GM18526 (cell line): ENCODE results near the gene PIK3AP1.

Experiments used
- POLR2A ChIP-seq: IDR thresholded peaks from 3 replicates; pipeline ENCODE4 v1.6.1; 2011; ENCODE audit not compliant: insufficient read length; ENCODE audit errors: extremely low read depth

Gene PIK3AP1

GRCh38 chr10:96688789-96689188 lies 31.5 kb downstream of the PIK3AP1 start:
- TF ChIP-seq POLR2A: no peak

- no peak for TF ChIP-seq POLR2A
These were observed 32.8 kb downstream of the PIK3AP1 start for GRCh38 chr10:96687317-96688012.

- TF ChIP-seq POLR2A: no peak
These were observed 33.8 kb downstream of the PIK3AP1 start for GRCh38 chr10:96686514-96686913.

- no peak for TF ChIP-seq POLR2A
These were observed 35.0 kb downstream of the PIK3AP1 start for GRCh38 chr10:96685306-96685705.

GRCh38 chr10:96684826-96685225 lies 35.5 kb downstream of the PIK3AP1 start:
- TF ChIP-seq POLR2A: no peak

GRCh38 chr10:96683710-96684109 lies 36.6 kb downstream of the PIK3AP1 start:
- no peak for TF ChIP-seq POLR2A

- TF ChIP-seq POLR2A: no peak
These were observed 37.2 kb downstream of the PIK3AP1 start for GRCh38 chr10:96683065-96683464.

- TF ChIP-seq POLR2A: no peak
These were observed 38.8 kb downstream of the PIK3AP1 start for GRCh38 chr10:96681524-96681923.

- TF ChIP-seq POLR2A: no peak
These were observed 41.6 kb downstream of the PIK3AP1 start for GRCh38 chr10:96678725-96679124.

GRCh38 chr10:96676272-96677112 lies 43.8 kb downstream of the PIK3AP1 start:
- no peak for TF ChIP-seq POLR2A

GRCh38 chr10:96675846-96676245 lies 44.5 kb downstream of the PIK3AP1 start:
- no peak for TF ChIP-seq POLR2A

- no peak for TF ChIP-seq POLR2A
These were observed 46.8 kb downstream of the PIK3AP1 start for GRCh38 chr10:96673318-96674099.

GRCh38 chr10:96672481-96673175 lies 47.7 kb downstream of the PIK3AP1 start:
- TF ChIP-seq POLR2A: no peak

- TF ChIP-seq POLR2A: no peak
These were observed 49.0 kb downstream of the PIK3AP1 start for GRCh38 chr10:96671211-96671890.
